Aorta (tissue), 5 donors: ENCODE data around the gene TASL. TPM values are rescaled to one million over a fixed set of nuclear protein-coding genes. Genes with fewer than 3 reads are reported as not detected.
"Not testable (repeated sequence)": the region's sequence is repeated elsewhere in the genome, so short reads cannot be mapped to it uniquely, and the experiment has no call there.

Source experiments
- ATAC-seq: fragments of 200-7000 bp; cut with Tn5 transposase; one replicate; pipeline ENCODE4 v1.9.1; 2022; ENCODE audit warnings: moderate library complexity; ENCODE audit not compliant: low FRiP score
- DNase-seq, 2 donors: peaks; one replicate each; pipeline ENCODE4 v3.0.0-alpha.2; 2020
- H3K27ac ChIP-seq, 2 donors: one replicate each; pipeline ENCODE4 v1.5.1; 2013; ENCODE audit warnings: low read length in 2 of 2, mild to moderate bottlenecking in 2 of 2, moderate library complexity in 2 of 2, control low read depth in 1 of 2, inconsistent platforms in 1 of 2, low read depth in 1 of 2
- H3K27me3 ChIP-seq, 2 donors: one replicate each; pipeline ENCODE4 v1.6.1; 2013; ENCODE audit warnings: control low read depth in 1 of 2, low read length in 1 of 2, mild to moderate bottlenecking in 1 of 2, moderate library complexity in 1 of 2; ENCODE audit not compliant: insufficient read depth in 2 of 2, control insufficient read depth in 1 of 2
- H3K36me3 ChIP-seq, 2 donors: one replicate each; pipeline ENCODE4 v1.6.1; 2013; ENCODE audit warnings: control low read depth in 1 of 2, low read length in 1 of 2, mild to moderate bottlenecking in 1 of 2; ENCODE audit not compliant: insufficient read depth in 2 of 2, control insufficient read depth in 1 of 2
- H3K4me1 ChIP-seq, 2 donors: one replicate each; pipeline ENCODE4 v1.6.1; 2013; ENCODE audit warnings: low read length in 2 of 2, control low read depth in 1 of 2, mild to moderate bottlenecking in 1 of 2, moderate library complexity in 1 of 2; ENCODE audit not compliant: insufficient read depth in 2 of 2, control insufficient read depth in 1 of 2
- H3K4me3 ChIP-seq, 2 donors: one replicate each; pipeline ENCODE4 v1.5.1; 2013; ENCODE audit warnings: low read length in 2 of 2, control low read depth in 1 of 2, mild to moderate bottlenecking in 1 of 2
- H3K9me3 ChIP-seq: one replicate; pipeline ENCODE4 v1.6.1; 2013; ENCODE audit warnings: mild to moderate bottlenecking, low read length; ENCODE audit not compliant: control insufficient read depth
- WGBS, 2 donors: extraction: QIAGEN DNeasy Blood & Tissue Kit; methylation state at CpG; one replicate each; pipeline ENCODE4 v1.1.7; 2013; 5-methylcytosine and 5-hydroxymethylcytosine counted together
- intact Hi-C, 2 donors: fragments of 100-400 bp; cut with DNase I; formaldehyde crosslinking; loops; one replicate each; pipeline versions ENCODE4 v1.14.2 to v1.15.0; 2022
- polyA plus RNA-seq, 2 donors: library from polyadenylated mRNA; stranded (reverse); fragments of 200-250 nt; gene quantifications; one replicate each; pipeline ENCODE4 v1.2.3, GENCODE V29; 2013
- total RNA-seq, 2 donors: library from RNA; stranded (reverse); fragmentation: NEBNext Ultra II Directional; extraction: Animal tissue kit (Norgen Biotek cat#: 25700); gene quantifications; one replicate each; pipeline ENCODE4 v1.2.1, GENCODE V29; 2021
- donor health status: healthy with polysubstance abuse.
- donor health status: Bipolar disorder and iron deficiency.
- donor health status: DM: no; HTN: no; CAD: no.
- donor health status: DM: no; HTN: no; CAD: no.
- donor health status: DM: yes; HTN: yes; CAD: no.

Gene TASL
- total and polyA plus RNA-seq, 4 donors, result 0.46 to 4.5 (median 3.8) TPM

DNA sequence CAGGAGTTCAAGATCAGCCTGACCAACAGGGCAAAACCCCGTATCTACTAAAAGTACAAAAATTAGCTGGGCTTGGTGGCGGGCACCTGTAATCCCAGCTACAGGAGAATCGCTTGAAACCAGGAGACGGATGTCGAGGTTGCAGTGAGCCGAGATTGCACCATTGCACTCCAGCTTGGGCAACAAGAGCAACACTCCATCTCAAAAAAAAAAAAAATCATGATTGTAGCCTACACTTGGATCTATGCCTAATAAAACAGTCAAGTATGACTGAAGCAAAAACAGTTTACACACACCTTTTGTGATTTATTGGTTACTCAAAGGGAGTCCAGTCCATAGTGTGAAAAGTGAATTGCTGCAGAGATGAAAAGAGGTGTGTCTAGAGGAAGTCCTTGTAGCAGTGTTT, 34.7 kb upstream of the TASL start:
- H3K27me3 ChIP-seq, result no peaks in the 10 kb centered on the region
- H3K36me3 ChIP-seq, result no peaks in the 10 kb centered on the region
- 89 to 93% methylated on average over 6 of the region's 6 CpGs for WGBS, 2 donors
- ATAC-seq (no peak), DNase-seq (no peak)
- no peak overlapping the region for H3K27ac ChIP-seq
- no peaks in the 10 kb centered on the region for H3K4me1 ChIP-seq
- H3K4me3 ChIP-seq, result no peak overlapping the region
- H3K9me3 ChIP-seq, result no peaks in the 10 kb centered on the region
- intact Hi-C loops, result no loop called here

DNA sequence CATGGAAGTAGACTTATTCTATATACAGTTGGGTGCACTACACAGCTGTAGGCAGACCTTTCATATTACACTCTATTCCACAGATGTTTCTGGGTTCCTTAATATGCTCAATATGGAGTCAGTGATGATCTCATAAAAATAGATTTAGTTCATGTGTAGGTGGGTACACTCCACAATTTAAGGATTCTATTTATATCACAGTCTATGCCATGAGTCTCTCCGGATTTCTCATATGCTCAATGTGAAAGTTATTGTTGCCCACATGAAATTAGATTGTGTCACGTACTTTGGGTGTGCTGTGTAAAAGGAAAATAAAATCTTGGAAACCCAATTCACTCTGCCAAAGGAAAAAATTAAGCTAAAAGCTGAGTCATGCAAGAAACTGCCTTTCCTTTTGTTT, 32.5 kb upstream of the TASL start:
- H3K4me1 ChIP-seq, result no peaks in the 10 kb centered on the region
- intact Hi-C loops, result no loop called here
- H3K9me3 ChIP-seq, result no peaks in the 10 kb centered on the region
- H3K27ac ChIP-seq, result no peak overlapping the region
- ATAC-seq (no peak), DNase-seq (no peak)
- 5 to 18% methylated on average over 2 of the region's 2 CpGs for WGBS, 2 donors
- no peaks in the 10 kb centered on the region for H3K27me3 ChIP-seq
- no peaks in the 10 kb centered on the region for H3K36me3 ChIP-seq
- H3K4me3 ChIP-seq, result no peak overlapping the region

DNA sequence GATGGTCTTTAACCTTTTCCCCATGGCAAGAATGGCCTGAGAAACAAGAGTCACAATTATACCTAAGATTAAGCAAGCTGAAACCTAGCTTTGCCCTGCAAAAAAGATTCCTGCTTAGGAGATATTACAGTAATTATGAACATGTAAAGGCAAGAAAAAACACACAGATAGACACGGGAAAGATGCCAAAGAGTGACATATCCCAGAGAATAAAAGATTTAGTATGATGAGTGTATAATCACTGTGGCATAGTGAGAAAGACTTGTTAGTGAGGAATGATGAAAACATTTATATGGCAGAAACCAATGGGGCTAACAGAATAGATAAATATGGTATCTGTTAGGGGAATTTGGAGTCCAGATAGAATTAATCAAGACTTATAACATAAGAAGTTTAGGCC, 29.6 kb upstream of the TASL start:
- WGBS, 2 donors, result 30 to 38% methylated on average over 1 of the region's 1 CpG
- no peaks in the 10 kb centered on the region for H3K9me3 ChIP-seq
- no peaks in the 10 kb centered on the region for H3K27me3 ChIP-seq
- no peak for DNase-seq
- H3K36me3 ChIP-seq, result no peaks in the 10 kb centered on the region
- no peak overlapping the region for H3K27ac ChIP-seq
- intact Hi-C loops, result no loop called here
- H3K4me1 ChIP-seq, result no peaks in the 10 kb centered on the region
- ATAC-seq, result no peak
- no peak overlapping the region for H3K4me3 ChIP-seq

DNA sequence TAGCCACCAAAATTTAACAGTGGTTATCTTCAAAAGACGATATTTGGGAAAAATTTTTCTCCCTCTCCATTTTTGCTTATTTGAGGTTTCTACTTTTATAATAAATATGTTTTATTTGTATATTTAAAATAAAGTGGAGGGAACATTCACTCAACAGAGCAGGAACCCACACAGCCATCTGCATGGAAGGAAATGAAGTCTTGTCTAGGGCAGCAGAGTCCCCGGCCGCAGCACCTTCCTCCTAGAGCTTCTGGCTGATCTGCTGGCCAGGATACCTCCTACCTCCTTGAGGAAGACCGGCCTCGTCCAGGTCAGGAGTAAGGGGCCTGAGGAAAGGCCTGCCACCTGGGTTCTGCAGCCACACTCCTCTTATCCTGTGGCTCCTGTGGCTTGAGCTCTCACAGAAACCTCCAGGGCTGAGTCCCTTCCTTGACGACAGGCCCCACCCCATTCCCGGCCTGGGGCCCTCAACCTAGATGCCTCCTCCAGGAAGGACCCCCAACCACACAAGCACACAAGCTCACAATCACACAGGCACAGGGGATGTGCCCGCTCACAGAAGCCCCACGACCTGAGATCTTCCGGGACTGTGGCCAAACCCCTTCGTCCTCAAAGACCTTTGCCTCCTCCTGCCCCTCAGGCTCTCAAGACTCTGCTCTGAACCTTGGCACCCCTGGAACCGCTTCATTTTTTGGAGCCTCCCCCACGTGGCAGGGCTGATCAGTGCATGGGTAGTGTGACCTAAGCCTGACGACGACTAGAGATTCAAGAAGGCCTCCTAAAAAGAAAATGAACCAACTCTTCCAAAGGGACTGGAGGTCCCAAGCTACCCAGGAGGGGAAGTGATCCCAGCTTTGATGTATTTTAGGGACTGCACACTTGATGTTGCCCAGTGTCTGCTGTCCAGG, 23.0 kb upstream of the TASL start:
- H3K27me3 ChIP-seq, H3K4me1 ChIP-seq, H3K36me3 ChIP-seq, ATAC-seq, H3K4me3 ChIP-seq, intact Hi-C loops, H3K27ac ChIP-seq, H3K9me3 ChIP-seq, DNase-seq: not testable (repeated sequence)
- WGBS, 2 donors, result 74 to 86% methylated on average over 5 to 10 of the region's 15 CpGs

- H3K4me3 ChIP-seq, result no peak overlapping the region
- no peaks in the 10 kb centered on the region for H3K36me3 ChIP-seq
- intact Hi-C loops, result no loop called here
- no peak for ATAC-seq
- DNase-seq, result no peak
- H3K27me3 ChIP-seq, result no peaks in the 10 kb centered on the region
- WGBS, 2 donors, result 61 to 81% methylated on average over 4 of the region's 4 CpGs
- H3K9me3 ChIP-seq, result no peaks in the 10 kb centered on the region
- no peak overlapping the region for H3K27ac ChIP-seq
- no peaks in the 10 kb centered on the region for H3K4me1 ChIP-seq
Measured at GRCh38 chrX:30597216-30598012, 19.8 kb upstream of the TASL start.

DNA sequence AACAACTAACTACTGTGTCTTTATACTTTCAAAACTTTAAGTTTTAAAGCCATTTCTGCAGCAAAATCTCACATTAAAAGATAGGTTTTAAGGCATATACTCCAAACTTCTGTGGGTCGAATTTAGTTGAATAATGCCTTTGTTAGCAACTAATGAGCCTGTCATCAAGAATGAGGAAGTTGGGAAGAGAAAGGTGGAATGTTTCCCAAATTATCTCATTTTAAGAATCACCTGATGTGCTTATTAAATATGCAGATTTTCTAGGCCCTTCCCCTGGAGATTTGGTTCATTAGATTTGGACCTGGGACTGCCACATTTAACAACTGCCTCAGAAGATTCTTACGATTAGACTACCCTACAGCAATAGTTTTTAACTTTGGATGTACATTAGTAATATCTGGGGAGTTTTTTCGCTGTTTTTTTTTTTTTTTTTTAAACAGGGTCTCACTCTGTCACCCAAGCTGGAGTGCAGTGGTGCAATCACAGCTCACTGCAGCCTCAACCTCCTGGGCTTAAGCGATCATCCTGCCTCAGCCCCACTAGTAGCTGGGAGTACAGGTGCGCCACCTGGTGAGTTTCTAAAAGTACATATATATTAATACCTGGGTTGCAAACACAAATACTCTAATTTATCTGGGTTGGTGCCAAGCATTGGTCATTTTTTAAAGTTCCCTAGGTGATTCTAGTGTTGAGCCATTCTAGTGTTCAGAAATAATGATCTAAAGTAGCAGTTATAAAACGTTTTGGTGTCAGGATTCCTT, 16.1 kb upstream of the TASL start:
- H3K4me3 ChIP-seq, result no peak overlapping the region
- no peaks in the 10 kb centered on the region for H3K27me3 ChIP-seq
- H3K4me1 ChIP-seq, result no peaks in the 10 kb centered on the region
- ATAC-seq (no peak), DNase-seq (no peak)
- H3K9me3 ChIP-seq, result no peaks in the 10 kb centered on the region
- intact Hi-C loops, result no loop called here
- no peak overlapping the region for H3K27ac ChIP-seq
- no peaks in the 10 kb centered on the region for H3K36me3 ChIP-seq
- 58 to 70% methylated on average over 6 of the region's 6 CpGs for WGBS, 2 donors

DNA sequence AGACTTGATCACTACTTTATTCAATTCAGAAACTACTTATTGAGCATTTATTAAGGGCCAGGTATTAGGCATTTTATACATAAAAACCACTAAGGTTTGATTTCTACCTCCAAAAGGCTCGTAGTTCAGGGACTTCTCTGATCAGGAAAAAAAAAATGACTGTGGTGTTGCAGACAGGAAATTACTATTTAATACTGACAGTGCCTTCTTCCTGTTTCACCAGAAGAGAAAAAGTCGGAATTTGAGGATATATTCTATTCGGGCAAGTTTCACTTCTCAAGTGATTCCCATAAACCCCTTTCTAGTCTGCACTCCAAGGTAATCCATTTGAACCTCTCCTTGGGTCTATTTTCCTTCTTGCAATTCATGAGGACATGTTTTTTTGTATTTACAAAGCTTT, 15.3 kb upstream of the TASL start:
- ATAC-seq, result no peak
- no peaks in the 10 kb centered on the region for H3K27me3 ChIP-seq

GRCh38 chrX:30590368-30590767, 12.8 kb upstream of the TASL start:
- ATAC-seq, result no peak

More for the DNA sequence above, 15.3 kb upstream of the TASL start:
- H3K36me3 ChIP-seq, result no peaks in the 10 kb centered on the region
- no peaks in the 10 kb centered on the region for H3K4me1 ChIP-seq
- H3K27ac ChIP-seq, result no peak overlapping the region
- no peaks in the 10 kb centered on the region for H3K9me3 ChIP-seq
- 61 to 77% methylated on average over 3 of the region's 3 CpGs for WGBS, 2 donors
- no peak overlapping the region for H3K4me3 ChIP-seq
- intact Hi-C loops, result no loop called here
- DNase-seq, result no peak

More at GRCh38 chrX:30590368-30590767, 12.8 kb upstream of the TASL start:
- 67 to 68% methylated on average over 3 of the region's 3 CpGs for WGBS, 2 donors
- no peaks in the 10 kb centered on the region for H3K36me3 ChIP-seq
- no peak overlapping the region for H3K27ac ChIP-seq
- DNase-seq, result no peak
- no peak overlapping the region for H3K4me3 ChIP-seq
- intact Hi-C loops, result no loop called here
- no peaks in the 10 kb centered on the region for H3K27me3 ChIP-seq
- H3K4me1 ChIP-seq, result no peaks in the 10 kb centered on the region
- no peaks in the 10 kb centered on the region for H3K9me3 ChIP-seq
